HEK293 (cell line): Measurements from ENCODE around the gene CHD8.

Experiments
- CTCF ChIA-PET: fragments of 350-600 bp; formaldehyde crosslinking; extraction: SDS; loops from one replicate; lab custom pipeline; 2021; ENCODE audit warnings: antibody characterized with exemption; lab: Yijun Ruan, JAX
- POLR2A ChIA-PET: fragments of 300-600 bp; formaldehyde crosslinking; extraction: SDS; loops from one replicate; lab custom pipeline; 2020; ENCODE audit warnings: antibody characterized with exemption, inconsistent platforms; lab: Yijun Ruan, JAX
- H3K27ac ChIP-seq: fragments of 200-500 bp; sonication (Bioruptor generic); 2 replicates; pipeline ENCODE4 v1.5.1; 2014; ENCODE audit warnings: low read depth, low read length, control low read depth, inconsistent platforms; ENCODE audit errors: extremely low read depth
- H3K36me3 ChIP-seq, 2 experiments: fragments of 200-500 bp in 1 of 2; sonication (Bioruptor generic) in 1 of 2; 1 replicate in 1 of 2; 2 replicates in 1 of 2; pipeline ENCODE4 v1.5.1; 2014 to 2017; ENCODE audit warnings: inconsistent platforms in 2 of 2, low read length in 2 of 2; ENCODE audit not compliant: control insufficient read depth in 2 of 2, insufficient read depth in 1 of 2
- H3K4me1 ChIP-seq: fragments of 200-500 bp; sonication (Bioruptor generic); 2 replicates; pipeline ENCODE4 v1.5.1; 2014; ENCODE audit warnings: mild to moderate bottlenecking, low read length, inconsistent platforms; ENCODE audit not compliant: control insufficient read depth, insufficient read depth
- H3K4me3 ChIP-seq: 2 replicates; pipeline ENCODE4 v1.5.1; 2011; ENCODE audit warnings: low read depth, mild to moderate bottlenecking, control low read depth, low read length, moderate library complexity
- H3K9me3 ChIP-seq: fragments of 200-500 bp; sonication (Bioruptor generic); 2 replicates; pipeline ENCODE4 v1.5.1; 2014; ENCODE audit warnings: low read depth, low read length, inconsistent platforms; ENCODE audit not compliant: control insufficient read depth, insufficient read depth
- HOXD13 ChIP-seq: sonication (generic); formaldehyde crosslinking; IDR thresholded peaks from 2 replicates; pipeline ENCODE4 v1.8.0; 2022; ENCODE audit warnings: missing genetic modification reagents, borderline replicate concordance
- KLF10 ChIP-seq: fragments of 450-650 bp; IDR thresholded peaks from 2 replicates; pipeline ENCODE4 v1.5.1; 2018; ENCODE audit warnings: missing biosample characterization, mild to moderate bottlenecking, missing genetic modification characterization
- MYNN ChIP-seq: fragments of 450-650 bp; formaldehyde crosslinking; IDR thresholded peaks from 2 replicates; pipeline ENCODE4 v1.5.1; 2016; ENCODE audit warnings: missing biosample characterization, missing genetic modification characterization, borderline replicate concordance
- PRDM1 ChIP-seq: fragments of 450-650 bp; formaldehyde crosslinking; IDR thresholded peaks from 2 replicates; pipeline ENCODE4; 2016; ENCODE audit warnings: missing biosample characterization, missing genetic modification characterization
- SALL2 ChIP-seq: fragments of 450-650 bp; formaldehyde crosslinking; IDR thresholded peaks from 2 replicates; pipeline ENCODE4 v1.5.0; 2017; ENCODE audit warnings: missing biosample characterization, mild to moderate bottlenecking, missing genetic modification characterization, borderline replicate concordance
- SP3 ChIP-seq: fragments of 450-650 bp; formaldehyde crosslinking; IDR thresholded peaks from 2 replicates; pipeline ENCODE4 v1.5.1; 2016; ENCODE audit warnings: missing biosample characterization, missing genetic modification characterization
- ZBTB20 ChIP-seq: fragments of 450-650 bp; formaldehyde crosslinking; IDR thresholded peaks from 2 replicates; pipeline ENCODE4 v1.5.1; 2016; ENCODE audit warnings: missing biosample characterization, missing genetic modification characterization
- ZFP3 ChIP-seq: fragments of 450-650 bp; formaldehyde crosslinking; IDR thresholded peaks from 2 replicates; pipeline ENCODE4 v1.5.1; 2016; ENCODE audit warnings: low read depth, missing biosample characterization, missing genetic modification characterization
- ZFP41 ChIP-seq: fragments of 450-650 bp; formaldehyde crosslinking; IDR thresholded peaks from 2 replicates; pipeline ENCODE4 v1.5.1; 2016; ENCODE audit warnings: missing biosample characterization, missing genetic modification characterization, borderline replicate concordance
- ZNF121 ChIP-seq: fragments of 450-650 bp; formaldehyde crosslinking; IDR thresholded peaks from 2 replicates; pipeline ENCODE4 v1.5.1; 2016; ENCODE audit warnings: missing biosample characterization, missing genetic modification characterization
- ZNF174 ChIP-seq: fragments of 450-650 bp; formaldehyde crosslinking; IDR thresholded peaks from 2 replicates; pipeline ENCODE4 v1.5.0; 2017; ENCODE audit warnings: missing biosample characterization, mild to moderate bottlenecking, missing genetic modification characterization
- ZNF248 ChIP-seq: fragments of 450-650 bp; formaldehyde crosslinking; IDR thresholded peaks from 2 replicates; pipeline ENCODE4 v1.5.1; 2017; ENCODE audit warnings: missing biosample characterization, missing genetic modification characterization
- ZNF292 ChIP-seq: fragments of 450-650 bp; formaldehyde crosslinking; IDR thresholded peaks from 2 replicates; pipeline ENCODE4 v1.5.1; 2016; ENCODE audit warnings: low read depth, missing biosample characterization, missing genetic modification characterization, borderline replicate concordance
- ZNF324 ChIP-seq: fragments of 450-650 bp; formaldehyde crosslinking; IDR thresholded peaks from 2 replicates; pipeline ENCODE4 v1.5.1; 2016; ENCODE audit warnings: missing biosample characterization, missing genetic modification characterization
- ZNF521 ChIP-seq: fragments of 450-650 bp; formaldehyde crosslinking; IDR thresholded peaks from 2 replicates; pipeline ENCODE4 v1.5.1; 2017; ENCODE audit warnings: missing biosample characterization, mild to moderate bottlenecking, missing genetic modification characterization
- ZNF560 ChIP-seq: fragments of 450-650 bp; formaldehyde crosslinking; IDR thresholded peaks from 2 replicates; pipeline ENCODE4 v1.5.1; 2017; ENCODE audit warnings: missing biosample characterization, missing genetic modification characterization, borderline replicate concordance
- ZNF561 ChIP-seq: fragments of 450-650 bp; IDR thresholded peaks from 2 replicates; pipeline ENCODE4 v1.5.1; 2018; ENCODE audit warnings: missing biosample characterization, missing genetic modification characterization, borderline replicate concordance
- ZNF664 ChIP-seq: fragments of 450-650 bp; formaldehyde crosslinking; IDR thresholded peaks from 2 replicates; pipeline ENCODE4 v1.5.1; 2016; ENCODE audit warnings: missing biosample characterization, missing genetic modification characterization
- ZNF837 ChIP-seq: fragments of 450-650 bp; formaldehyde crosslinking; IDR thresholded peaks from 2 replicates; pipeline ENCODE4 v1.5.1; 2016; ENCODE audit warnings: missing biosample characterization, missing genetic modification characterization
- TF ChIP-seq, protein P1 (sequence below): fragments of 450-650 bp; formaldehyde crosslinking; IDR thresholded peaks from 2 replicates; pipeline ENCODE4 v1.5.1; 2016; ENCODE audit warnings: missing biosample characterization, missing genetic modification characterization, low read depth
- TF ChIP-seq, protein P2 (sequence below): fragments of 450-650 bp; formaldehyde crosslinking; IDR thresholded peaks from 2 replicates; pipeline ENCODE4 v1.5.1; 2017; ENCODE audit warnings: missing biosample characterization, missing genetic modification characterization
- TF ChIP-seq, protein P3 (sequence below): fragments of 450-650 bp; formaldehyde crosslinking; IDR thresholded peaks from 2 replicates; pipeline ENCODE4 v1.5.1; 2016; ENCODE audit warnings: missing biosample characterization, missing genetic modification characterization
- TF ChIP-seq, protein P4 (sequence below): fragments of 450-650 bp; IDR thresholded peaks from 2 replicates; pipeline ENCODE4 v1.5.1; 2018; ENCODE audit warnings: missing biosample characterization, mild to moderate bottlenecking, missing genetic modification characterization

Gene CHD8

DNA sequence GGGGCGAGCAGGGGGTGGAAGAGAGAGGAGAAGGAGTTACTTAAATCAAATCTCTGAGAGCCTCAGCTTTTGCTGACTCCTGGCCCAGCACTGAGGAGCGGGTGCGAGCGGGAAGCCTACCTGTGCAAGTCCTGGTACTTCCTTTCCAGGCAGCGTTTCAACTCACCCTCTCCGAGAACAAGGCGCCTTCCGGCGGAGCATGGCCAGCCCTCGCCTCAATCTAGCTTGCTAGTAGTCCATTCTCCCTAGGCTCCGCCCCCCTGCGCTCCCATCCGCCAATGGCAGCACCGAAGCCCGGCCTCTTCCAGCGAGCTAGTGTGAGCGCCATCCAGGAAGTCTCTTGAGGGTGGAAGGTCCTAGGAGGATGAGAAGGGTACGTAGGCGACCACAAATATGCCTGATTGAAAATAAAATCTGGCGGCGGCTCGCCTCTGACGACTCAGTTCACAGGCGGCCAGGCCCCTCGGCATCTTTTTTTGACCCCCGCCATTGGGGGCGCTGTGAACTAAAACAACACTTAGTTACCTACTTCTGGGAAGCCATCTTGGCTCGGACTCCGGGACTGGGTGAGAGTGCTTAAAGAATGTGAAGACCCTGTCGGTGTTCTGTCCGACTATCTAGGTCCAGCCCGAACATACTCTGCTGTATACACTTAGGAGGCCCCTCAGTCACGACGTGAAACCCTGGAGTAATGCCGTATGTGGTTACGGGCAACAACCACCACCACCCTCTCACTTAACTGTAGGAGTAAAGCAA lies at the start of gene CHD8 (continued):
- TF ChIP-seq ZNF324 (peak; percentile 22; the same call in 1 of the 2 replicates), PRDM1 (peak; percentile 88; the same call in 1 of the 2 replicates), KLF10 (tag by site-specific recombination) (peak; percentile 56), ZBTB20 (tag by site-specific recombination) (peak; percentile 34; the same call in 1 of the 2 replicates)
- TF ChIP-seq, all 188 proteins: peak for 30

DNA sequence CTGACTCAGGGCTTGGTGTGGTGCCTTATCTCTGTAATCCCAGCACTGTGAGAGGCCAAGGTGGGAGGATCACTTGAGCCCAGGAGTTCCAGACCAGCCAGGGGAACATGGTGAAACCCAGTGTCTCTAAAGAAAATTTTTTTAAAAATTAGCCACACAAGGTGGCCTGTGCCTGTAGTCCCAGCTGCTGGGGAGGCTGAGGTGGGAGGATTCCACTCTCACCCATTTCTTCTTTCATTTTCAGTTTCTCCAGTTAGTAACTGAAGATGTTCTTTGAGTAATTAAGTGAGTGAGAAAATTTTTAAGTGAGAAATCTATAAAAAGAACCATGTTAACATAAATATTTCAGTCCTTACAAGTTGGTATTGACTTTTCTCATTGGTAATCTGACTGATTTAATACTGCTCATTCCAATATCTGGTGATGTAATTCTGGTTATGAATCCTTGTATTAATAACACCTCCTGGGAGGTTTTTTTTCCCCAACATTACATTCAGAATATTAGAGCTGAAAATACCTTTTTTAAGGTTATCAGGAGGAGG lies 49.2 kb upstream of the CHD8 start:
- no peak overlapping the region for H3K4me3 ChIP-seq
- H3K9me3 ChIP-seq, result no peaks in the 10 kb centered on the region
- ChIA-PET POLR2A (interaction anchor here (0.6 kb wide), 1 partner anchor 20 kb away, joined by 4 read pairs; no protein-coding TSS in a partner anchor), CTCF (interaction anchor here (0.5 kb wide), 1 partner anchor 28 kb away, joined by 3 read pairs; no protein-coding TSS in a partner anchor)
- H3K4me1 ChIP-seq, result 0 out of 2 replicates have a peak, but pooled peaks cover 3% of the 10 kb centered on the region
- H3K36me3 ChIP-seq, result peaks cover 41 to 68% of the 10 kb centered on the region in 2 experiments
- H3K27ac ChIP-seq, result no peak overlapping the region
- TF ChIP-seq, protein P1, sequence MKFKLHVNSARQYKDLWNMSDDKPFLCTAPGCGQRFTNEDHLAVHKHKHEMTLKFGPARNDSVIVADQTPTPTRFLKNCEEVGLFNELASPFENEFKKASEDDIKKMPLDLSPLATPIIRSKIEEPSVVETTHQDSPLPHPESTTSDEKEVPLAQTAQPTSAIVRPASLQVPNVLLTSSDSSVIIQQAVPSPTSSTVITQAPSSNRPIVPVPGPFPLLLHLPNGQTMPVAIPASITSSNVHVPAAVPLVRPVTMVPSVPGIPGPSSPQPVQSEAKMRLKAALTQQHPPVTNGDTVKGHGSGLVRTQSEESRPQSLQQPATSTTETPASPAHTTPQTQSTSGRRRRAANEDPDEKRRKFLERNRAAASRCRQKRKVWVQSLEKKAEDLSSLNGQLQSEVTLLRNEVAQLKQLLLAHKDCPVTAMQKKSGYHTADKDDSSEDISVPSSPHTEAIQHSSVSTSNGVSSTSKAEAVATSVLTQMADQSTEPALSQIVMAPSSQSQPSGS (tag by site-specific recombination), result 0 out of 2 replicates have a peak, but pooled peaks have one; percentile 8
- no peak for TF ChIP-seq ZNF521 (tag by site-specific recombination)

DNA sequence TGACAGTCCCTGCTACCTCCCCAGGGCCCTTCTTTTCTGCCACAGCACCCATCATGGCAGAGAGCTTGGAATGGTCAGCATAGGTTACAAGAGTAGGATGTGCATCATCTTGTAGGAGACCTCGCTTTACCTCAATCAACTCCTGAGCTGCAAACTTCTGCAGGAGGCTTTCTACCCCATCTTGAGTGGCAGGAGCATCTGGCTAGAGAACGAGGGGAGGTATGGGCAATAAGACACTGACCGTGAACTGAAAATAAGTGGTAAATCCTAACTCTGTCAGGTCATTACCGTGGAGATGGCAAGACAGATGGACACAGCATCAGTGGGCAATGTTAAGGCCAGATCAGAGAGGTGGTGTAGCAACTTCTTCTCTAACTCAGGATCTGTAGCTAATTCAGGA lies 47.5 kb upstream of the CHD8 start:
- no peak overlapping the region for H3K27ac ChIP-seq
- POLR2A ChIA-PET, result no interaction called here
- CTCF ChIA-PET, result interaction anchor here (0.9 kb wide), 1 partner anchor 53 kb away, joined by 4 read pairs; no protein-coding TSS in a partner anchor
- no peaks in the 10 kb centered on the region for H3K4me1 ChIP-seq
- no peak overlapping the region for H3K4me3 ChIP-seq
- peaks cover 48 to 74% of the 10 kb centered on the region in 2 experiments for H3K36me3 ChIP-seq
- H3K9me3 ChIP-seq, result no peaks in the 10 kb centered on the region
- no peak for TF ChIP-seq ZFP41 (tag by site-specific recombination)
- no peak for TF ChIP-seq MYNN (tag by site-specific recombination)
- TF ChIP-seq SALL2 (tag by site-specific recombination), result no peak
- no peak for TF ChIP-seq ZNF561 (tag by site-specific recombination)
- TF ChIP-seq SP3 (tag by site-specific recombination), result no peak
- TF ChIP-seq ZFP3, result no peak
- TF ChIP-seq, protein P2, sequence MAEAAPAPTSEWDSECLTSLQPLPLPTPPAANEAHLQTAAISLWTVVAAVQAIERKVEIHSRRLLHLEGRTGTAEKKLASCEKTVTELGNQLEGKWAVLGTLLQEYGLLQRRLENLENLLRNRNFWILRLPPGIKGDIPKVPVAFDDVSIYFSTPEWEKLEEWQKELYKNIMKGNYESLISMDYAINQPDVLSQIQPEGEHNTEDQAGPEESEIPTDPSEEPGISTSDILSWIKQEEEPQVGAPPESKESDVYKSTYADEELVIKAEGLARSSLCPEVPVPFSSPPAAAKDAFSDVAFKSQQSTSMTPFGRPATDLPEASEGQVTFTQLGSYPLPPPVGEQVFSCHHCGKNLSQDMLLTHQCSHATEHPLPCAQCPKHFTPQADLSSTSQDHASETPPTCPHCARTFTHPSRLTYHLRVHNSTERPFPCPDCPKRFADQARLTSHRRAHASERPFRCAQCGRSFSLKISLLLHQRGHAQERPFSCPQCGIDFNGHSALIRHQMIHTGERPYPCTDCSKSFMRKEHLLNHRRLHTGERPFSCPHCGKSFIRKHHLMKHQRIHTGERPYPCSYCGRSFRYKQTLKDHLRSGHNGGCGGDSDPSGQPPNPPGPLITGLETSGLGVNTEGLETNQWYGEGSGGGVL, result no peak
- no peak for TF ChIP-seq HOXD13 (CRISPR knock-in tag)
- no peak for TF ChIP-seq ZNF837 (tag by site-specific recombination)
- TF ChIP-seq, protein P3, sequence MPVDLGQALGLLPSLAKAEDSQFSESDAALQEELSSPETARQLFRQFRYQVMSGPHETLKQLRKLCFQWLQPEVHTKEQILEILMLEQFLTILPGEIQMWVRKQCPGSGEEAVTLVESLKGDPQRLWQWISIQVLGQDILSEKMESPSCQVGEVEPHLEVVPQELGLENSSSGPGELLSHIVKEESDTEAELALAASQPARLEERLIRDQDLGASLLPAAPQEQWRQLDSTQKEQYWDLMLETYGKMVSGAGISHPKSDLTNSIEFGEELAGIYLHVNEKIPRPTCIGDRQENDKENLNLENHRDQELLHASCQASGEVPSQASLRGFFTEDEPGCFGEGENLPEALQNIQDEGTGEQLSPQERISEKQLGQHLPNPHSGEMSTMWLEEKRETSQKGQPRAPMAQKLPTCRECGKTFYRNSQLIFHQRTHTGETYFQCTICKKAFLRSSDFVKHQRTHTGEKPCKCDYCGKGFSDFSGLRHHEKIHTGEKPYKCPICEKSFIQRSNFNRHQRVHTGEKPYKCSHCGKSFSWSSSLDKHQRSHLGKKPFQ (tag by site-specific recombination), result no peak
- TF ChIP-seq, protein P4, sequence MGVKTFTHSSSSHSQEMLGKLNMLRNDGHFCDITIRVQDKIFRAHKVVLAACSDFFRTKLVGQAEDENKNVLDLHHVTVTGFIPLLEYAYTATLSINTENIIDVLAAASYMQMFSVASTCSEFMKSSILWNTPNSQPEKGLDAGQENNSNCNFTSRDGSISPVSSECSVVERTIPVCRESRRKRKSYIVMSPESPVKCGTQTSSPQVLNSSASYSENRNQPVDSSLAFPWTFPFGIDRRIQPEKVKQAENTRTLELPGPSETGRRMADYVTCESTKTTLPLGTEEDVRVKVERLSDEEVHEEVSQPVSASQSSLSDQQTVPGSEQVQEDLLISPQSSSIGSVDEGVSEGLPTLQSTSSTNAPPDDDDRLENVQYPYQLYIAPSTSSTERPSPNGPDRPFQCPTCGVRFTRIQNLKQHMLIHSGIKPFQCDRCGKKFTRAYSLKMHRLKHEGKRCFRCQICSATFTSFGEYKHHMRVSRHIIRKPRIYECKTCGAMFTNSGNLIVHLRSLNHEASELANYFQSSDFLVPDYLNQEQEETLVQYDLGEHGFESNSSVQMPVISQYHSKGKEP (tag by site-specific recombination), result no peak
- TF ChIP-seq ZNF174 (tag by site-specific recombination), result no peak
- no peak for TF ChIP-seq ZNF292 (tag by site-specific recombination)
- no peak for TF ChIP-seq ZNF248 (tag by site-specific recombination)
- no peak for TF ChIP-seq ZNF664 (tag by site-specific recombination)
- no peak for TF ChIP-seq ZNF121 (tag by site-specific recombination)
- TF ChIP-seq ZNF560 (tag by site-specific recombination), result no peak
